ENCODE results near the gene TBCB. TPM values are rescaled to one million over a fixed set of nuclear protein-coding genes. Genes with fewer than 3 reads are reported as not detected.
"Not testable (repeated sequence)": the region's sequence is repeated elsewhere in the genome, so short reads cannot be mapped to it uniquely, and the experiment has no call there.

The TBCB gene
- polyA plus RNA-seq, 2 of the 4 experiments (the other 2 are of a cell fraction) = 395 to 397 TPM

DNA sequence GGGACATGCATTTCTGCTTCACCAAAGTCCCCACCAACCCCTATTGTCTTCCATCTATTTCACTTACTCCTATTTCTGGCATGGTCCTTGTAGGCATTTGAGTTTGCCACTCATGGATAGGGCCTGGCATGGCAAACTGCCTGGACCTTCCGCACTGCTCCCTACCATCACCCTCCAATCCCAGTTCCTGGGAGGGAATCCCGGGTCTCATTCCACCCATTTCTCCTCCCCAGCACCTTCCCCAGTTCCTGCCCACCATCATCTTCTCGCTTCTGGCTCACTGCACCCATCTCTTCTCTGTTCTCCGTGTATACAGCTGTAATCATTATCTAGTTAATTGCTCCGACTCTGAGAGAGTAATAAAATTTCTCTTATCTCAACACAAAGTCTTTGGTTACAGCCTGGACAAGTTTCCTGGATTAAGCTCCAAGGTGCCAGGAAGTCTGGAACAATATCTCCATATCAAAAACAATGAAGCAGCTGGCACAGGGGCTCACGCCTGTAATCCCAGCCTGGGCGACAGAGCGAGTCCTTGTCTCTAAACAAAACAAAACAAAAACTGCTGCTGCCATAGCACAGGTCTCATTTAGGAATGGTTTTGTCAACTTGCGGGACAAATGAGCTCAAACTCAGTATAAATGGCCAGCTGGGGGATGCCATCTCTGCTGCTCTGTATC, 54.0 kb downstream of the TBCB start (continued):
- no peak for TF ChIP-seq EHF (CRISPR knock-in tag; IDR thresholded peaks at IDR 0.05)

DNA sequence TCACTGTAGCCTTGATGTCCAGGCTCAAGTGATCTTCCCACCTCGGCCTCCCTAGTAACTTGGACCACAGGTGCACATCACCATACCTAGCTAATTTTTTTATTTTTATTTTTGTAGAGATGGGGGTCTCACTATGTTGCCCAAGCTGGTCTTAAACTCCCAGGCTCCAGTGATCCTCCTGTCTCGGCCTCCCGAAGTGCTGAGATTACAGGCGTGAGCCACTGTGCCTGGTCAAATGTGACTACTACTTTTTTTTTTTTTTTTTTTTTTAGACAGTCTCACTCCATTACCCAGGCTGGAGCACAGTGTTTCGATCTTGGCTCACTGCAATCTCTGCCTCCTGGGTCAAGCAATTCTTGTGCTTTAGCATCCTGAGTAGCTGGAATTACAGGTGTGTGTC, 57.6 kb downstream of the TBCB start:
- FAIRE-seq (no peak), ATAC-seq (no peak), DNase-seq (ENCODE audit: low read depth in 1 of 2, low spot score in 1 of 2) (no peak)
- ChIA-PET POLR2A (interaction anchor here (1.4 kb wide), 1 partner anchor 45 kb away, joined by 4 read pairs; no protein-coding TSS in a partner anchor), CTCF (interaction anchor here (0.6 to 19.9 kb wide), 13 partner anchors 9 to 490 kb away, joined by 3 to 398 read pairs (median 5); partner anchors contain the start of gene CAPNS1)
- Histone ChIP-seq H3K27ac (no peak overlapping the region), H3K4me3 (no peak overlapping the region), H3K4me2 (no peak overlapping the region), H3K4me1 (0 out of 3 replicates have a peak, but pooled peaks cover 3% of the 10 kb centered on the region), H3K9me3 (peaks cover 9% of the 10 kb centered on the region; the same call in 2 of the 3 replicates)
- 68% methylated on average over 5 of the region's 5 CpGs for WGBS (ENCODE audit: missing lambda C conversion rate)
- TF ChIP-seq ZNF302 (CRISPR knock-in tag; IDR thresholded peaks at IDR 0.05) = no peak
- no peak for TF ChIP-seq MAZ (IDR thresholded peaks at IDR 0.05; ENCODE audit: borderline replicate concordance, low read depth, low read length)
- TF ChIP-seq CEBPB (IDR thresholded peaks at IDR 0.05) = no peak
- TF ChIP-seq, protein P1, sequence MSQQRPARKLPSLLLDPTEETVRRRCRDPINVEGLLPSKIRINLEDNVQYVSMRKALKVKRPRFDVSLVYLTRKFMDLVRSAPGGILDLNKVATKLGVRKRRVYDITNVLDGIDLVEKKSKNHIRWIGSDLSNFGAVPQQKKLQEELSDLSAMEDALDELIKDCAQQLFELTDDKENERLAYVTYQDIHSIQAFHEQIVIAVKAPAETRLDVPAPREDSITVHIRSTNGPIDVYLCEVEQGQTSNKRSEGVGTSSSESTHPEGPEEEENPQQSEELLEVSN (IDR thresholded peaks at IDR 0.05; ENCODE audit: borderline replicate concordance, low read depth) = no peak
- no peak for TF ChIP-seq PBX3 (IDR thresholded peaks at IDR 0.05)
- no peak for TF ChIP-seq ZSCAN20 (CRISPR knock-in tag; IDR thresholded peaks at IDR 0.05)
- no peak for TF ChIP-seq HDAC2 (IDR thresholded peaks at IDR 0.05)
- no peak for TF ChIP-seq HOXB5 (CRISPR knock-in tag; IDR thresholded peaks at IDR 0.05)
- TF ChIP-seq JUN (IDR thresholded peaks at IDR 0.05) = no peak
- no peak for TF ChIP-seq SMC3 (IDR thresholded peaks at IDR 0.05)
- no peak for TF ChIP-seq EP300 (IDR thresholded peaks at IDR 0.05)
- TF ChIP-seq POLR2A (IDR thresholded peaks at IDR 0.05; ENCODE audit: low read length) = no peak
- no peak for TF ChIP-seq FOSB (CRISPR knock-in tag; IDR thresholded peaks at IDR 0.05)
- TF ChIP-seq, protein P2, sequence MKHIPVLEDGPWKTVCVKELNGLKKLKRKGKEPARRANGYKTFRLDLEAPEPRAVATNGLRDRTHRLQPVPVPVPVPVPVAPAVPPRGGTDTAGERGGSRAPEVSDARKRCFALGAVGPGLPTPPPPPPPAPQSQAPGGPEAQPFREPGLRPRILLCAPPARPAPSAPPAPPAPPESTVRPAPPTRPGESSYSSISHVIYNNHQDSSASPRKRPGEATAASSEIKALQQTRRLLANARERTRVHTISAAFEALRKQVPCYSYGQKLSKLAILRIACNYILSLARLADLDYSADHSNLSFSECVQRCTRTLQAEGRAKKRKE (CRISPR knock-in tag; IDR thresholded peaks at IDR 0.05; ENCODE audit: low read depth) = no peak
- no peak for TF ChIP-seq NPAS2 (CRISPR knock-in tag; IDR thresholded peaks at IDR 0.05; ENCODE audit: borderline replicate concordance)
- TF ChIP-seq, protein P3, sequence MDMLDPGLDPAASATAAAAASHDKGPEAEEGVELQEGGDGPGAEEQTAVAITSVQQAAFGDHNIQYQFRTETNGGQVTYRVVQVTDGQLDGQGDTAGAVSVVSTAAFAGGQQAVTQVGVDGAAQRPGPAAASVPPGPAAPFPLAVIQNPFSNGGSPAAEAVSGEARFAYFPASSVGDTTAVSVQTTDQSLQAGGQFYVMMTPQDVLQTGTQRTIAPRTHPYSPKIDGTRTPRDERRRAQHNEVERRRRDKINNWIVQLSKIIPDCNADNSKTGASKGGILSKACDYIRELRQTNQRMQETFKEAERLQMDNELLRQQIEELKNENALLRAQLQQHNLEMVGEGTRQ (IDR thresholded peaks at IDR 0.05) = no peak
- no peak for TF ChIP-seq RAD21 (conservative IDR thresholded peaks at IDR 0.05 in 1 of 2, IDR thresholded peaks at IDR 0.05 in 1 of 2)
- TF ChIP-seq ZFP36 (IDR thresholded peaks at IDR 0.05; ENCODE audit: borderline replicate concordance, partially characterized antibody) = no peak
- TF ChIP-seq TP53 (CRISPR knock-in tag; IDR thresholded peaks at IDR 0.05) = no peak

GRCh38 chr19:36173846-36174245, 58.6 kb downstream of the TBCB start:
- POLR2A ChIA-PET; DNase-seq (ENCODE audit: low read depth in 1 of 2, low spot score in 1 of 2); H3K4me3 ChIP-seq; H3K4me1 ChIP-seq; FAIRE-seq; H3K4me2 ChIP-seq; ATAC-seq; H3K27ac ChIP-seq: not testable (repeated sequence)
- CTCF ChIA-PET = interaction anchor here (0.6 to 19.9 kb wide), 12 partner anchors 8 to 413 kb away, joined by 3 to 398 read pairs (median 4); partner anchors contain the start of gene CAPNS1
- H3K9me3 ChIP-seq = peaks cover 15% of the 10 kb centered on the region; the same call in 2 of the 3 replicates
- WGBS (ENCODE audit: missing lambda C conversion rate) = 77% methylated on average over 8 of the region's 8 CpGs

Other genes with a start within 250 kb of the TBCB start
- gene APLP1, start 246.9 kb upstream of the TBCB start, polyA plus RNA-seq (2011; rRNA removed) = 55.3 and 60.4 TPM in 2 replicates
- 52.1 to 54.8 TPM (median 54.7 TPM) in 3 replicates for gene APLP1, start 246.9 kb upstream of the TBCB start, polyA plus RNA-seq (2017; fragmentation: RNase III; extraction: RNeasy Plus Mini Kit Qiagen cat#74134 plus additional on column Dnase treatment)
- gene NFKBID, start 214.9 kb upstream of the TBCB start, polyA plus RNA-seq (2011; rRNA removed) = 4.0 and 4.1 TPM in 2 replicates
- gene NFKBID, start 214.9 kb upstream of the TBCB start, polyA plus RNA-seq (2017; fragmentation: RNase III; extraction: RNeasy Plus Mini Kit Qiagen cat#74134 plus additional on column Dnase treatment) = 8.5 to 14.8 TPM (median 9.6 TPM) in 3 replicates
- 0.19 TPM in 1 of 2 replicates, not detected in the other for gene HCST, start 212.9 kb upstream of the TBCB start, polyA plus RNA-seq (2011; rRNA removed)
- gene HCST, start 212.9 kb upstream of the TBCB start, polyA plus RNA-seq (2017; fragmentation: RNase III; extraction: RNeasy Plus Mini Kit Qiagen cat#74134 plus additional on column Dnase treatment) = 0.49 to 0.69 TPM in 2 of 3 replicates, not detected in the other
- gene TYROBP, start 207.2 kb upstream of the TBCB start, polyA plus RNA-seq (2011; rRNA removed) = not detected in 2 replicates
- 0.21 TPM in 1 of 3 replicates, not detected in the others for gene TYROBP, start 207.2 kb upstream of the TBCB start, polyA plus RNA-seq (2017; fragmentation: RNase III; extraction: RNeasy Plus Mini Kit Qiagen cat#74134 plus additional on column Dnase treatment)
- 2.4 and 3.1 TPM in 2 replicates for gene LRFN3, start 179.1 kb upstream of the TBCB start, polyA plus RNA-seq (2011; rRNA removed)
- gene LRFN3, start 179.1 kb upstream of the TBCB start, polyA plus RNA-seq (2017; fragmentation: RNase III; extraction: RNeasy Plus Mini Kit Qiagen cat#74134 plus additional on column Dnase treatment) = 12.8 to 17.1 TPM (median 16.6 TPM) in 3 replicates
- 22.8 and 25.3 TPM in 2 replicates for gene SDHAF1, start 120.3 kb upstream of the TBCB start, polyA plus RNA-seq (2011; rRNA removed)
- gene SDHAF1, start 120.3 kb upstream of the TBCB start, polyA plus RNA-seq (2017; fragmentation: RNase III; extraction: RNeasy Plus Mini Kit Qiagen cat#74134 plus additional on column Dnase treatment) = 22.6 to 27.1 TPM (median 23.2 TPM) in 3 replicates
- gene SYNE4, start 106.7 kb upstream of the TBCB start, polyA plus RNA-seq (2011; rRNA removed) = 0.56 and 0.60 TPM in 2 replicates
- gene SYNE4, start 106.7 kb upstream of the TBCB start, polyA plus RNA-seq (2017; fragmentation: RNase III; extraction: RNeasy Plus Mini Kit Qiagen cat#74134 plus additional on column Dnase treatment) = 0.37 to 0.49 TPM (median 0.44 TPM) in 3 replicates
- gene ALKBH6, start 101.3 kb upstream of the TBCB start, polyA plus RNA-seq (2011; rRNA removed) = 27.5 and 34.2 TPM in 2 replicates
- 40.4 to 47.1 TPM (median 46.4 TPM) in 3 replicates for gene ALKBH6, start 101.3 kb upstream of the TBCB start, polyA plus RNA-seq (2017; fragmentation: RNase III; extraction: RNeasy Plus Mini Kit Qiagen cat#74134 plus additional on column Dnase treatment)
- 1.1 and 1.4 TPM in 2 replicates for gene CLIP3, start 82.6 kb upstream of the TBCB start, polyA plus RNA-seq (2011; rRNA removed)
- gene CLIP3, start 82.6 kb upstream of the TBCB start, polyA plus RNA-seq (2017; fragmentation: RNase III; extraction: RNeasy Plus Mini Kit Qiagen cat#74134 plus additional on column Dnase treatment) = 1.3 to 1.9 TPM (median 1.5 TPM) in 3 replicates
- 3.1 and 3.2 TPM in 2 replicates for gene THAP8, start 61.2 kb upstream of the TBCB start, polyA plus RNA-seq (2011; rRNA removed)
- gene THAP8, start 61.2 kb upstream of the TBCB start, polyA plus RNA-seq (2017; fragmentation: RNase III; extraction: RNeasy Plus Mini Kit Qiagen cat#74134 plus additional on column Dnase treatment) = 7.0 to 7.5 TPM (median 7.5 TPM) in 3 replicates
- 15.5 and 16.0 TPM in 2 replicates for gene WDR62, start 60.6 kb upstream of the TBCB start, polyA plus RNA-seq (2011; rRNA removed)
- gene WDR62, start 60.6 kb upstream of the TBCB start, polyA plus RNA-seq (2017; fragmentation: RNase III; extraction: RNeasy Plus Mini Kit Qiagen cat#74134 plus additional on column Dnase treatment) = 30.9 to 34.1 TPM (median 32.9 TPM) in 3 replicates
- gene OVOL3, start 4.3 kb upstream of the TBCB start, polyA plus RNA-seq (2011; rRNA removed) = not detected in 2 replicates
- gene OVOL3, start 4.3 kb upstream of the TBCB start, polyA plus RNA-seq (2017; fragmentation: RNase III; extraction: RNeasy Plus Mini Kit Qiagen cat#74134 plus additional on column Dnase treatment) = 0.14 to 0.63 TPM (median 0.31 TPM) in 3 replicates
- gene POLR2I, start 593 bp upstream of the TBCB start, polyA plus RNA-seq (2011; rRNA removed) = 107 and 123 TPM in 2 replicates
- 264 to 284 TPM (median 277 TPM) in 3 replicates for gene POLR2I, start 593 bp upstream of the TBCB start, polyA plus RNA-seq (2017; fragmentation: RNase III; extraction: RNeasy Plus Mini Kit Qiagen cat#74134 plus additional on column Dnase treatment)
- gene CAPNS1, start 24.6 kb downstream of the TBCB start, polyA plus RNA-seq (2011; rRNA removed) = 1,014 and 1,236 TPM in 2 replicates
- gene CAPNS1, start 24.6 kb downstream of the TBCB start, polyA plus RNA-seq (2017; fragmentation: RNase III; extraction: RNeasy Plus Mini Kit Qiagen cat#74134 plus additional on column Dnase treatment) = 1,540 to 1,639 TPM (median 1,551 TPM) in 3 replicates
- gene COX7A1, start 37.0 kb downstream of the TBCB start, polyA plus RNA-seq (2011; rRNA removed) = not detected in 2 replicates
- gene COX7A1, start 37.0 kb downstream of the TBCB start, polyA plus RNA-seq (2017; fragmentation: RNase III; extraction: RNeasy Plus Mini Kit Qiagen cat#74134 plus additional on column Dnase treatment) = not detected in 3 replicates
- gene ZNF565, start 99.2 kb downstream of the TBCB start, polyA plus RNA-seq (2011; rRNA removed) = 5.6 and 6.8 TPM in 2 replicates
- gene ZNF565, start 99.2 kb downstream of the TBCB start, polyA plus RNA-seq (2017; fragmentation: RNase III; extraction: RNeasy Plus Mini Kit Qiagen cat#74134 plus additional on column Dnase treatment) = 4.1 to 4.7 TPM (median 4.5 TPM) in 3 replicates
- 293 and 362 TPM in 2 replicates for gene ZNF146, start 99.6 kb downstream of the TBCB start, polyA plus RNA-seq (2011; rRNA removed)
- 157 to 197 TPM (median 162 TPM) in 3 replicates for gene ZNF146, start 99.6 kb downstream of the TBCB start, polyA plus RNA-seq (2017; fragmentation: RNase III; extraction: RNeasy Plus Mini Kit Qiagen cat#74134 plus additional on column Dnase treatment)

Measured in A549 (cell line).